Sigmoid colon (tissue), 7 donors: ENCODE results near the gene EXTL1. TPM values are rescaled to one million over a fixed set of nuclear protein-coding genes. Genes with fewer than 3 reads are reported as not detected.

Experiments
- DNase-seq: peaks from one replicate; pipeline ENCODE4 v3.0.0-alpha.2; 2019
- H3K27ac ChIP-seq, 4 donors: fragments of 200-600 bp; sonication (generic); one replicate each; pipeline ENCODE4 v1.5.1; 2016 to 2019; ENCODE audit warnings: mild to moderate bottlenecking in 1 of 4
- H3K27me3 ChIP-seq, 3 donors: fragments of 200-600 bp; sonication (generic); one replicate each; pipeline ENCODE4 v1.5.1; 2019; ENCODE audit warnings: mild to moderate bottlenecking in 1 of 3
- H3K36me3 ChIP-seq, 4 donors: fragments of 200-600 bp; sonication (generic); one replicate each; pipeline ENCODE4 v1.5.1; 2016 to 2019
- H3K4me1 ChIP-seq, 4 donors: fragments of 200-600 bp; sonication (generic); one replicate each; pipeline ENCODE4 v1.5.1; 2017 to 2019
- H3K4me3 ChIP-seq, 4 donors: fragments of 200-600 bp; sonication (generic); one replicate each; pipeline ENCODE4 v1.5.1; 2017 to 2019; ENCODE audit warnings: mild to moderate bottlenecking in 2 of 4, moderate library complexity in 1 of 4
- H3K9me3 ChIP-seq, 4 donors: fragments of 200-600 bp in 3 of 4; sonication (generic) in 3 of 4; one replicate each; pipeline versions ENCODE4 v1.5.1 to v1.6.1; 2013 to 2019
- EP300 ChIP-seq, 4 donors: sonication (generic); formaldehyde crosslinking; IDR thresholded peaks; one replicate each; pipeline ENCODE4 v1.6.1; 2017; ENCODE audit warnings: antibody characterized with exemption in 4 of 4
- POLR2A ChIP-seq, 2 donors: fragments of 450-650 bp; IDR thresholded peaks; one replicate each; pipeline ENCODE4 v1.6.1; 2016; ENCODE audit warnings: antibody characterized with exemption in 2 of 2, mild to moderate bottlenecking in 2 of 2, moderate library complexity in 2 of 2
- POLR2AphosphoS5 ChIP-seq, 4 donors: sonication (generic); formaldehyde crosslinking; IDR thresholded peaks; one replicate each; pipeline ENCODE4 v1.6.1; 2017; ENCODE audit warnings: antibody characterized with exemption in 4 of 4
- WGBS, 2 donors: extraction: QIAGEN DNeasy Blood & Tissue Kit; methylation state at CpG; one replicate each; pipeline ENCODE4 v1.1.7; 2013; 5-methylcytosine and 5-hydroxymethylcytosine counted together
- intact Hi-C: fragments of 100-400 bp; cut with DNase I; formaldehyde crosslinking; loops from one replicate; pipeline ENCODE4 v1.15.1; 2023
- polyA plus RNA-seq, 3 donors: library from polyadenylated mRNA; stranded (reverse); fragments of 200-250 nt; gene quantifications; one replicate each; pipeline ENCODE4 v1.2.3, GENCODE V29; 2013
- total RNA-seq, 4 donors: library from RNA; depleted of rRNA; stranded (reverse); fragments of >200 nt; gene quantifications; one replicate each; pipeline ENCODE4 v1.1.0, GENCODE V29; 2016
- TF ChIP-seq, protein P1 (sequence below), 4 experiments: fragments of 450-650 bp in 3 of 4; fragments of 200-600 bp in 1 of 4; IDR thresholded peaks; one replicate each; pipeline ENCODE4 v1.5.1; 2016 to 2019; ENCODE audit warnings: antibody characterized with exemption in 4 of 4, mild to moderate bottlenecking in 3 of 4, moderate library complexity in 2 of 4
- donor health status: healthy with polysubstance abuse.
- donor health status: Bipolar disorder and iron deficiency.
- donor health status: healthy.

Gene EXTL1
- total and polyA plus RNA-seq, 7 donors, result under 0.01 to 1.5 (median 1.0) TPM; not detected in 1

DNA sequence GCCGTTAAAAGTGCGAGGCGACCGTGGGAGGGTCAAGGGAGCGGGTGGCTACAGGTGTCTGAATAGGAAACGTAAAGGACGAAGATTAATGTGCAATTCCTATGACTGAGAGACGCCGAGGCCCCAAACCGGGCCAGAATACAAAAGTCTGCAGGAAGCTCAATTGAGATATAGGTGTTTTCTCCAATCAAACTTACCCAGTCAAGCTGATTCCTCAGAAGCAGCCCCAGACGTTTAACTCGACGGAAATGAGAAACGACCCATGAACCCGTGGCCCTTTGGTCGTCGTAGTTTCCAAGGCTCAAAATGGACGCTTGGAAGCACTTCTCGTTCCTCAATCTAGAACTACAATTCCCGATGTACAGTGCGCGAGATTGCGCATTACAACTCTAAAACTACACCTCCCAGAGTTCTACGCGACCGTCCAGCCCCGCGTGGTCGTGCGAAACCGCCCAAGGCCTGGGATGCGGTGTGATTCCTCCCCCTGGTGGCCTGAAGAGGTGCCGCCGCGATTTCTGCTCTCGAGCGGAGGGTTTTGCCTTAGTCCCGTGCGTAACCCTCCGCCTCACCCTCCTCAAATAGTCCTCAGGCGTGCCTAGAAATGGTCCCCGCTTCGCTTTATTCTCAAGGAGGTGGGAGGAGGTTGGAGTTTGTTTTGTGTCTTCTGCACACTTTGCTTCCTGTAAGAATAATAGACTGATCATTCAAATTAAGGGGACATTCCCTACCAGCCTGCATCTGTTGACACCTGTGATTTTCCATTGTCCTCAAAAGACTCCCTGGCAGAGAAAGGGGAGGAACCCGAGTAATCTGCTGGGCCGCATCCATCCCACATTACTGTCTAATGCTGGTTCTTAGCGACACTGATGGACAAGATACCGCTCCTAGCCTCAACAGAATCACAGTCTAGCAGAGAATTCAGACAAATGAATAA, 23.5 kb upstream of the EXTL1 start, which contains the start of gene PAFAH2:
Gene PAFAH2, minus strand, starts transcription at position 236 of the 934 bp plus-strand sequence. CDS start 7,247 bp downstream, outside the sequence.
- 2% methylated on average over 47 of the region's 47 CpGs for WGBS, 2 donors
- no peaks in the 10 kb centered on the region for H3K27me3 ChIP-seq
- H3K27ac ChIP-seq, result peak within 1 kb of the TSS; percentile 85 to 89 (median 85)
- H3K4me1 ChIP-seq, result peaks cover 0 to 19% (median 17%) of the 10 kb centered on the region in 4 donors
- peak in 1 of 2 donors; percentile 16 for TF ChIP-seq POLR2A (IDR thresholded peaks at IDR 0.05)
- peak in 1 of 4 donors; percentile 35 for TF ChIP-seq EP300 (IDR thresholded peaks at IDR 0.05)
- TF ChIP-seq, protein P1, sequence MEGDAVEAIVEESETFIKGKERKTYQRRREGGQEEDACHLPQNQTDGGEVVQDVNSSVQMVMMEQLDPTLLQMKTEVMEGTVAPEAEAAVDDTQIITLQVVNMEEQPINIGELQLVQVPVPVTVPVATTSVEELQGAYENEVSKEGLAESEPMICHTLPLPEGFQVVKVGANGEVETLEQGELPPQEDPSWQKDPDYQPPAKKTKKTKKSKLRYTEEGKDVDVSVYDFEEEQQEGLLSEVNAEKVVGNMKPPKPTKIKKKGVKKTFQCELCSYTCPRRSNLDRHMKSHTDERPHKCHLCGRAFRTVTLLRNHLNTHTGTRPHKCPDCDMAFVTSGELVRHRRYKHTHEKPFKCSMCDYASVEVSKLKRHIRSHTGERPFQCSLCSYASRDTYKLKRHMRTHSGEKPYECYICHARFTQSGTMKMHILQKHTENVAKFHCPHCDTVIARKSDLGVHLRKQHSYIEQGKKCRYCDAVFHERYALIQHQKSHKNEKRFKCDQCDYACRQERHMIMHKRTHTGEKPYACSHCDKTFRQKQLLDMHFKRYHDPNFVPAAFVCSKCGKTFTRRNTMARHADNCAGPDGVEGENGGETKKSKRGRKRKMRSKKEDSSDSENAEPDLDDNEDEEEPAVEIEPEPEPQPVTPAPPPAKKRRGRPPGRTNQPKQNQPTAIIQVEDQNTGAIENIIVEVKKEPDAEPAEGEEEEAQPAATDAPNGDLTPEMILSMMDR (IDR thresholded peaks at IDR 0.05), result peak; percentile 91 to 100 (median 100)
- peak in 3 of 4 donors; percentile 67 to 79 (median 68) for TF ChIP-seq POLR2AphosphoS5 (IDR thresholded peaks at IDR 0.05)
- intact Hi-C loops, result loop anchor here (1.0 to 5.0 kb wide), 5 partner anchors 92 to 381 kb away; partner anchors contain the start of genes MAN1C1, PAQR7 and STMN1
- H3K9me3 ChIP-seq, result no peaks in the 10 kb centered on the region
- H3K4me3 ChIP-seq, result peak within 1 kb of the TSS; percentile 46 to 75 (median 71)
- H3K36me3 ChIP-seq, result no peaks in the 10 kb centered on the region
- DNase-seq, result peak; percentile 99

DNA sequence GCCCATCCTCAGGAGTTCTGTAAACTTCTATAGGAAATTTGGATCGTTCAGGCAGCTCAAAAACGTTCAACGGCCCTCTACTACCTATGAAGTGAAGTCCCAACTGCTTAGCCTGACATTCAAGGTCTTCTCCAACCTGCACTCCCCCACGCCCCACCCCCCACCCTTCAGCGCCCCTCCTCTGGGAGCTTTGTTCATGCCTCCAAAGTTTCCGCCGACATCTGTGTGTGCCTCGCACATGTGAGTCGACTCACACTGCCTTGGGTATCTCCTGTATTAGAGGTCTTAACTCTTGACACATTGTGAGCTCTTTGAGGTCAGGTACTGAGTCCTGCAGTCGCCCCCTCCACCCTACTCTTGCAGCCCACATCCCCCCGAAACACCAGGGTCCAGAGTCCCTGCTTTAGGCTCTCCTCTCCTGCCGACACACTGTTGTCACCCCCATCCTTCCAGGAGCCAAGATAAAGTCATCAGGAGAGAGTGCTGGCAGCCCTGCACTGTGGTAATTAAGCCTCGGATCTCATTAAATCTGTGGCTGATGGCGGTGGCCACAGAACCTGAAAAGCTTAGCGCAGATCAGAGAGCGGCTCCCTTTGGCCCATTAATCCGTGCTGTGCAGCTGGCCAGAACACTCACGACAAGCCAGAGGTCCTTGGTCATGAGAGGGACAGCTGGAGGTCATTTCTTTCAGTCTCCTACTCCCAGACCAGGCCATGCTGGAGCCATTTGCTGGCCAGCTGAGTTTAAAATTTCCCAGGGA, 22.4 kb upstream of the EXTL1 start:
- no peak for DNase-seq
- Histone ChIP-seq H3K4me1 (peaks cover 0 to 19% (median 17%) of the 10 kb centered on the region in 4 donors), H3K27me3 (no peaks in the 10 kb centered on the region), H3K4me3 (no peak overlapping the region), H3K27ac (no peak overlapping the region), H3K36me3 (no peaks in the 10 kb centered on the region), H3K9me3 (no peaks in the 10 kb centered on the region)
- WGBS, 2 donors, result 92 to 95% methylated on average over 18 of the region's 18 CpGs
- intact Hi-C loops, result loop anchor here (5.0 kb wide), 2 partner anchors 177 to 382 kb away; partner anchors contain the start of gene MAN1C1
- TF ChIP-seq POLR2AphosphoS5 (IDR thresholded peaks at IDR 0.05) (no peak), EP300 (IDR thresholded peaks at IDR 0.05) (no peak)
- TF ChIP-seq, protein P1 (IDR thresholded peaks at IDR 0.05), result no peak

DNA sequence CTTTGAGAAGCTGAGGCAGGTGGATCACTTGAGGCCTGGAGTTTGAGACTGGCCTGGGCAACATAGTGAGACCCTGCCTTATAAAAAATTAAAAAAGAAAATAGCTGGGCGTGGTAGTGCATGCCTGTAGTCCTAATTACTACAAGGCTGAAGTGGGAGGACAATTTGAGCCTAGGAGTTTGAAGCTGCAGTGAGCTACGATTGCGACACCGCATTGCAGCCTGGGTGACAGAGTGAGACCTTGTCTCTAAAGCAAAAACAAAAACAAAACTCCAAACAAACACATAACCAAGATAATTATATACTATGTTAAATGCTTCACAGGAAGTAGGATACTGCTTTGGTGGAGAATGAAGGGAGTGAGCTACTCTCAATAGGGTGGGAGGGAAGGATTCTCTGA, 18.3 kb upstream of the EXTL1 start:
- Histone ChIP-seq H3K27me3 (no peaks in the 10 kb centered on the region), H3K4me3 (no peak overlapping the region), H3K9me3 (no peaks in the 10 kb centered on the region), H3K36me3 (no peaks in the 10 kb centered on the region), H3K4me1 (peaks cover 0 to 7% (median 5%) of the 10 kb centered on the region in 4 donors), H3K27ac (no peak overlapping the region)
- intact Hi-C loops, result no loop called here
- 79 to 93% methylated on average over 4 of the region's 4 CpGs for WGBS, 2 donors
- no peak for DNase-seq
- TF ChIP-seq EP300 (IDR thresholded peaks at IDR 0.05) (no peak), POLR2AphosphoS5 (IDR thresholded peaks at IDR 0.05) (no peak), POLR2A (IDR thresholded peaks at IDR 0.05) (no peak)
- TF ChIP-seq, protein P1 (IDR thresholded peaks at IDR 0.05), result no peak

DNA sequence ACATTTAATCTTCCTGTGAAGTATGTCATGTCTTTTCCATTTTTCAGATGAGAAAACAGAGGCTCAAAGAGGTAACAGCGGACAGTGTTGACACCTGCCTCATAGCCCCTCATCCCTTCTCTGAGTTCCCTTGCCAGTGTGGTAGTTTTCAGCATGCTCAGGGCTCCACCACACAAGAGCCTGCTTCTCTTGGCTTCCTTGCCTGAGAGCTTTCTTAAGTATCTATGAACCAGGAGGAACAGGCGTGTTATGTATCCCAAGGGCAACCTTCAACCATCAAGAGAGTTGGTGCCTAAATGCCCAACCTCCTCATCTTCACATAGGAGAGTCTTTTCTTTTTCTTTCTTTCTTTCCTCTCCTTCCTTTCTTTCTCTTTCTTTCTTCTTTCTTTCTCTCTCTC, 17.8 kb upstream of the EXTL1 start:
- H3K27me3 ChIP-seq, result no peaks in the 10 kb centered on the region
- intact Hi-C loops, result no loop called here
- DNase-seq, result no peak
- H3K27ac ChIP-seq, result no peak overlapping the region
- H3K9me3 ChIP-seq, result no peaks in the 10 kb centered on the region
- 65 to 81% methylated on average over 2 of the region's 2 CpGs for WGBS, 2 donors
- H3K4me3 ChIP-seq, result no peak overlapping the region
- no peak for TF ChIP-seq EP300 (IDR thresholded peaks at IDR 0.05)
- no peak for TF ChIP-seq POLR2AphosphoS5 (IDR thresholded peaks at IDR 0.05)
- TF ChIP-seq, protein P1 (IDR thresholded peaks at IDR 0.05), result no peak
- TF ChIP-seq POLR2A (IDR thresholded peaks at IDR 0.05), result no peak
- H3K4me1 ChIP-seq, result peaks cover 0 to 2% (median under 1%) of the 10 kb centered on the region in 4 donors
- H3K36me3 ChIP-seq, result no peaks in the 10 kb centered on the region
